Heart left ventricle (tissue), 13 donors: ENCODE measurements around the gene PDGFD.

Source experiments
- CTCF ChIP-seq, 12 donors: fragments of 200-600 bp; sonication (generic) in 4 of 12; IDR thresholded peaks; one replicate each; pipeline versions ENCODE4 v1.5.0 to v1.8.0; 2018 to 2022; ENCODE audit warnings: antibody characterized with exemption in 12 of 12, mild to moderate bottlenecking in 5 of 12
- POLR2A ChIP-seq, 2 donors: fragments of 450-650 bp; IDR thresholded peaks; one replicate each; pipeline ENCODE4 v1.6.1; 2017; ENCODE audit warnings: antibody characterized with exemption in 2 of 2, mild to moderate bottlenecking in 2 of 2, moderate library complexity in 2 of 2
- donor health status: ischemic (EF 13 %, LVEDD 7.1; RV severe dilation, severe dysfunction).
- donor health status: DM: no; HTN: yes; CAD: no.
- donor health status: DM: no; HTN: no; CAD: no.
- donor health status: ischemic (EF 25% LVEDD 6.9; RV normal size, moderate dysfunction).
- donor health status: ischemic (EF 25% LVEDD 5.7; RV mildly dilated, moderate dysfunction).
- donor health status: ischemic (EF 35%, LVEDD 5.7; RV mildly dilated, moderate dysfunction).
- donor health status: nonischemic (EF 11% LVEDD 7.7; RV severe dilation, severe dysfunction).
- donor health status: DM: yes; HTN: yes; CAD: no.
- donor health status: PGD.
- donor health status: ischemic (EF 29% LVEDD 5.4; RV normal size, mild dysfunction).
- donor health status: nonischemic (EF 23%, LVEDD 6.1; RV moderate dilation, normal function).

DNA sequence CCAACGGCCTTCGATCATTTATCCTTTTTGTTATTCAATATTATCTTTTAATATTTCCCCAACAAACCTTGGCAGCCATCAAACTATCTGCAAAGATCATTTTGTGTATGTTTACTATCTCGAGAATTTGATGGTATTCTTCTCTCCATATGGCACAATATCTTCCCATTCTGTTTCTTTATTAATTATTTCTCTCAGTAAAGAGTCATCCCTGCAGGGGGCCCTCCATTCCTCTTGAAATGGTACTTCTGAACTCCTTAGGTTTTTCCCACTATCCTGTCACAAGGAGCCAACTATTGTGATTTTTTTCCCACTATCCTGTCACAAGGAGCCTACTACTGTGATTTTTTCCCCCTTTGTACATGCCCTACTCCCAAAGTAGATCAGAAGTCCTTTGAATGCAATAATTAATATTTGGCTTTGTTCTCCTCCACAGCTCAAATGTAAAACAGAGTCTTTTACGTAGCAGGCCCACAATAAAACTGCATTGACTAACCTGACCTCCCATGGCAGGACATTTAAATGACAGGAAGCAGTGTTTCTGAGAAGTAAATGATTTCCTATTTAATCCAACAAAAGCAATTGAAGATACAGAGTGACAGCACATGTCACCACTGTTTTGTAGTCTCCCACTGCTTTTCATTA, 43.3 kb downstream of the PDGFD start:
- TF ChIP-seq CTCF (IDR thresholded peaks at IDR 0.05) (peak in 2 of 12 donors; percentile 12 to 15), POLR2A (IDR thresholded peaks at IDR 0.05) (no peak)
